ENCODE data around the gene CYTH1. TPM values are rescaled to one million over a fixed set of nuclear protein-coding genes. Genes with fewer than 3 reads are reported as not detected.

CYTH1 gene
- total RNA-seq, 2 donors from 2014 or later, result 23.1 to 27.4 TPM

GRCh38 chr17:78645421-78646295 is 136.4 kb downstream of the CYTH1 start:
- no peak for TF ChIP-seq CTCF (conservative IDR thresholded peaks at IDR 0.05)
- Histone ChIP-seq H3K36me3 (ENCODE audit: control insufficient read depth, insufficient read depth, low read length) (no peaks in the 10 kb centered on the region), H3K4me3 (ENCODE audit: low read length) (no peak overlapping the region), H3K27ac (ENCODE audit: low read depth, low read length) (no peak overlapping the region), H3K4me1 (ENCODE audit: control insufficient read depth, insufficient read depth, low read length) (no peaks in the 10 kb centered on the region), H3K27me3 (ENCODE audit: control insufficient read depth, insufficient read depth, low read length, poor library complexity, severe bottlenecking) (peaks cover 3% of the 10 kb centered on the region), H3K9me3 (ENCODE audit: control insufficient read depth, low read length) (no peaks in the 10 kb centered on the region), H3K9ac (ENCODE audit: extremely low read depth, low read length, poor library complexity, severe bottlenecking) (no peak overlapping the region)
- H3K27ac Mint-ChIP-seq, result no peak overlapping the region
- DNase-seq, result no peak
- H3K4me3 Mint-ChIP-seq, result no peak overlapping the region
- peaks cover 5% of the 10 kb centered on the region for H3K27me3 Mint-ChIP-seq (ENCODE audit: insufficient read depth)
- H3K9me3 Mint-ChIP-seq, result peaks cover 2% of the 10 kb centered on the region
- H3K36me3 Mint-ChIP-seq (ENCODE audit: low read depth), result no peaks in the 10 kb centered on the region
- 87 to 94% methylated on average over 25 to 30 of the region's 30 CpGs for WGBS, 2 experiments (ENCODE audit: insufficient coverage in 1 of 2, insufficient read length in 1 of 2)
- no peaks in the 10 kb centered on the region for H3K4me1 Mint-ChIP-seq

- Histone ChIP-seq H3K9me3 (ENCODE audit: control insufficient read depth, low read length) (no peaks in the 10 kb centered on the region), H3K4me1 (ENCODE audit: control insufficient read depth, insufficient read depth, low read length) (no peaks in the 10 kb centered on the region), H3K27me3 (ENCODE audit: control insufficient read depth, insufficient read depth, low read length, poor library complexity, severe bottlenecking) (no peaks in the 10 kb centered on the region), H3K4me3 (ENCODE audit: low read length) (no peak overlapping the region), H3K9ac (ENCODE audit: extremely low read depth, low read length, poor library complexity, severe bottlenecking) (no peak overlapping the region), H3K27ac (ENCODE audit: low read depth, low read length) (no peak overlapping the region), H3K36me3 (ENCODE audit: control insufficient read depth, insufficient read depth, low read length) (no peaks in the 10 kb centered on the region)
- Mint-ChIP-seq H3K4me1 (no peaks in the 10 kb centered on the region), H3K4me3 (no peak overlapping the region), H3K27ac (no peak overlapping the region), H3K27me3 (ENCODE audit: insufficient read depth) (peaks cover 5% of the 10 kb centered on the region), H3K36me3 (ENCODE audit: low read depth) (no peaks in the 10 kb centered on the region), H3K9me3 (peaks cover 2% of the 10 kb centered on the region)
- 94 to 97% methylated on average over 12 to 14 of the region's 14 CpGs for WGBS, 2 experiments (ENCODE audit: insufficient coverage in 1 of 2, insufficient read length in 1 of 2)
- no peak for TF ChIP-seq CTCF (conservative IDR thresholded peaks at IDR 0.05)
- DNase-seq, result no peak
These were observed 137.1 kb downstream of the CYTH1 start for GRCh38 chr17:78644931-78645351.

GRCh38 chr17:78644224-78644623 is 137.8 kb downstream of the CYTH1 start:
- Histone ChIP-seq H3K4me3 (ENCODE audit: low read length) (no peak overlapping the region), H3K4me1 (ENCODE audit: control insufficient read depth, insufficient read depth, low read length) (no peaks in the 10 kb centered on the region), H3K9me3 (ENCODE audit: control insufficient read depth, low read length) (no peaks in the 10 kb centered on the region), H3K27ac (ENCODE audit: low read depth, low read length) (no peak overlapping the region), H3K27me3 (ENCODE audit: control insufficient read depth, insufficient read depth, low read length, poor library complexity, severe bottlenecking) (no peaks in the 10 kb centered on the region), H3K36me3 (ENCODE audit: control insufficient read depth, insufficient read depth, low read length) (no peaks in the 10 kb centered on the region), H3K9ac (ENCODE audit: extremely low read depth, low read length, poor library complexity, severe bottlenecking) (no peak overlapping the region)
- H3K4me3 Mint-ChIP-seq, result no peak overlapping the region
- TF ChIP-seq CTCF (conservative IDR thresholded peaks at IDR 0.05), result no peak
- H3K27ac Mint-ChIP-seq, result no peak overlapping the region
- DNase-seq, result peak; percentile 41
- peaks cover 2% of the 10 kb centered on the region for H3K9me3 Mint-ChIP-seq
- 74 to 75% methylated on average over 6 to 8 of the region's 8 CpGs for WGBS, 2 experiments (ENCODE audit: insufficient coverage in 1 of 2, insufficient read length in 1 of 2)
- no peaks in the 10 kb centered on the region for H3K36me3 Mint-ChIP-seq (ENCODE audit: low read depth)
- no peaks in the 10 kb centered on the region for H3K4me1 Mint-ChIP-seq
- peaks cover 5% of the 10 kb centered on the region for H3K27me3 Mint-ChIP-seq (ENCODE audit: insufficient read depth)

Measured in endodermal cell (in vitro differentiated cells).